ENCODE data around the gene GP5. TPM values are rescaled to one million over a fixed set of nuclear protein-coding genes. Genes with fewer than 3 reads are reported as not detected.
A peak's percentile ranks its signal among the peaks of the same experiment; 100 is the strongest.

GP5 gene
- polyA plus RNA-seq, 3 donors: 0.12 TPM; not detected in 2

DNA sequence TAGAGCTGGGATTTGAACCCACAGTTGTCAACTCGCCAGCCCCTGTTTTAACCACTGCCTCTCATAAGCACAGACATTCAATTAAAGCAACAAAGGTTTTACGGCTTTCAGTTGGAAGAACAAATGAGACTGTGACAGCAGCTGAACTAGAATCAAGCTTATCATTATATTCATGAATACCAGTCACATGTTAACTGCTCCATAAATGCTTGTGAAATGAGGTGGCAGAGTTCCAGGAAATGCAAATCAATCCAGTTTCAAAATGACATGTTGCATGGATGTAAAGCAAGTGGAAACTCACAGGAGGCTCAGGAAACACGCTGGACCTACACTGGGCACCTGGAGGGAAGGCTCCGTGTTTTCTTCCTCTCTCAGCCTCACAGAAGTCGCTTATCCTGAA lies 3.9 kb downstream of the GP5 start:
- Mint-ChIP-seq H3K27me3 (ENCODE audit: low read depth in 3 of 3) (peaks cover 65 to 76% (median 67%) of the 10 kb centered on the region in 3 donors), H3K4me3 (peak overlapping the region in 1 of 2 donors; percentile 82), H3K36me3 (no peaks in the 10 kb centered on the region), H3K9me3 (peaks cover 4 to 19% (median 11%) of the 10 kb centered on the region in 7 donors), H3K4me1 (peaks cover 27% of the 10 kb centered on the region), H3K27ac (no peak overlapping the region)
- Histone ChIP-seq H3K27ac (ENCODE audit: low read depth in 1 of 2, low read length in 2 of 2) (no peak overlapping the region), H3K36me3 (replicated peaks in 1 of 2; ENCODE audit: control insufficient read depth in 1 of 2, insufficient read depth in 2 of 2, low read length in 2 of 2) (no peaks in the 10 kb centered on the region), H3K9ac (ENCODE audit: insufficient read depth, low read length, poor library complexity, severe bottlenecking) (no peak overlapping the region), H3K27me3 (ENCODE audit: control insufficient read depth in 2 of 2, insufficient read depth in 2 of 2, low read length in 2 of 2) (peaks cover 30 to 61% of the 10 kb centered on the region in 2 donors), H3K4me1 (ENCODE audit: control insufficient read depth in 1 of 2, insufficient read depth in 2 of 2, low read length in 2 of 2) (peaks cover 21 to 25% of the 10 kb centered on the region in 2 donors), H4K20me1 (ENCODE audit: insufficient read depth, low read length) (no peaks in the 10 kb centered on the region), H2AFZ (ENCODE audit: insufficient read depth, low read depth, low read length, poor library complexity, severe bottlenecking) (no peak overlapping the region), H3K4me2 (replicated peaks; ENCODE audit: extremely low read depth, low read length, poor library complexity, severe bottlenecking) (no peak overlapping the region), H3K4me3 (replicated peaks in 1 of 3; ENCODE audit: low read depth in 2 of 3, low read length in 3 of 3) (no peak overlapping the region), H3K9me3 (replicated peaks in 1 of 2; ENCODE audit: control insufficient read depth in 1 of 2, insufficient read depth in 1 of 2, low read length in 2 of 2) (peaks cover 0 to 21% of the 10 kb centered on the region in 2 donors), H3K79me2 (ENCODE audit: insufficient read depth, low read length) (no peaks in the 10 kb centered on the region)
- TF ChIP-seq, protein P1, sequence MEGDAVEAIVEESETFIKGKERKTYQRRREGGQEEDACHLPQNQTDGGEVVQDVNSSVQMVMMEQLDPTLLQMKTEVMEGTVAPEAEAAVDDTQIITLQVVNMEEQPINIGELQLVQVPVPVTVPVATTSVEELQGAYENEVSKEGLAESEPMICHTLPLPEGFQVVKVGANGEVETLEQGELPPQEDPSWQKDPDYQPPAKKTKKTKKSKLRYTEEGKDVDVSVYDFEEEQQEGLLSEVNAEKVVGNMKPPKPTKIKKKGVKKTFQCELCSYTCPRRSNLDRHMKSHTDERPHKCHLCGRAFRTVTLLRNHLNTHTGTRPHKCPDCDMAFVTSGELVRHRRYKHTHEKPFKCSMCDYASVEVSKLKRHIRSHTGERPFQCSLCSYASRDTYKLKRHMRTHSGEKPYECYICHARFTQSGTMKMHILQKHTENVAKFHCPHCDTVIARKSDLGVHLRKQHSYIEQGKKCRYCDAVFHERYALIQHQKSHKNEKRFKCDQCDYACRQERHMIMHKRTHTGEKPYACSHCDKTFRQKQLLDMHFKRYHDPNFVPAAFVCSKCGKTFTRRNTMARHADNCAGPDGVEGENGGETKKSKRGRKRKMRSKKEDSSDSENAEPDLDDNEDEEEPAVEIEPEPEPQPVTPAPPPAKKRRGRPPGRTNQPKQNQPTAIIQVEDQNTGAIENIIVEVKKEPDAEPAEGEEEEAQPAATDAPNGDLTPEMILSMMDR (IDR thresholded peaks at IDR 0.05): no peak
- intact Hi-C loops (cut with micrococcal nuclease): loop anchor here in 1 of 2 donors (5.0 kb wide), 1 partner anchor 63 kb away; no protein-coding TSS in a partner anchor
- DNase-seq: no peak
- no CpG with 5 or more reads among the region's 5 CpGs for WGBS (ENCODE audit: insufficient coverage)

- H3K36me3 ChIP-seq (replicated peaks in 1 of 2; ENCODE audit: control insufficient read depth in 1 of 2, insufficient read depth in 2 of 2, low read length in 2 of 2): no peaks in the 10 kb centered on the region
- Mint-ChIP-seq H3K36me3 (no peaks in the 10 kb centered on the region), H3K4me3 (no peak overlapping the region), H3K4me1 (peaks cover 16% of the 10 kb centered on the region), H3K27me3 (ENCODE audit: low read depth in 3 of 3) (peaks cover 39 to 57% (median 54%) of the 10 kb centered on the region in 3 donors), H3K27ac (no peak overlapping the region), H3K9me3 (peaks cover 5 to 19% (median 11%) of the 10 kb centered on the region in 7 donors)
- no peak overlapping the region for H3K4me2 ChIP-seq (replicated peaks; ENCODE audit: extremely low read depth, low read length, poor library complexity, severe bottlenecking)
- TF ChIP-seq, protein P1 (IDR thresholded peaks at IDR 0.05): no peak
- H3K79me2 ChIP-seq (ENCODE audit: insufficient read depth, low read length): no peaks in the 10 kb centered on the region
- WGBS (ENCODE audit: insufficient coverage): 93% methylated on average over 7 of the region's 7 CpGs
- peaks cover 13 to 18% of the 10 kb centered on the region in 2 donors for H3K4me1 ChIP-seq (ENCODE audit: control insufficient read depth in 1 of 2, insufficient read depth in 2 of 2, low read length in 2 of 2)
- peaks cover 0 to 13% of the 10 kb centered on the region in 2 donors for H3K9me3 ChIP-seq (replicated peaks in 1 of 2; ENCODE audit: control insufficient read depth in 1 of 2, insufficient read depth in 1 of 2, low read length in 2 of 2)
- no peak overlapping the region for H2AFZ ChIP-seq (ENCODE audit: insufficient read depth, low read depth, low read length, poor library complexity, severe bottlenecking)
- no peak overlapping the region for H3K27ac ChIP-seq (ENCODE audit: low read depth in 1 of 2, low read length in 2 of 2)
- peaks cover 13 to 37% of the 10 kb centered on the region in 2 donors for H3K27me3 ChIP-seq (ENCODE audit: control insufficient read depth in 2 of 2, insufficient read depth in 2 of 2, low read length in 2 of 2)
- H4K20me1 ChIP-seq (ENCODE audit: insufficient read depth, low read length): no peaks in the 10 kb centered on the region
- no peak for DNase-seq
- H3K9ac ChIP-seq (ENCODE audit: insufficient read depth, low read length, poor library complexity, severe bottlenecking): no peak overlapping the region
- H3K4me3 ChIP-seq (replicated peaks in 1 of 3; ENCODE audit: low read depth in 2 of 3, low read length in 3 of 3): no peak overlapping the region
- intact Hi-C loops (cut with micrococcal nuclease): no loop called here
Measured at GRCh38 chr3:194392576-194392975, 6.5 kb downstream of the GP5 start.
